ENCODE measurements around the gene IL12B.
A peak's percentile ranks its signal among the peaks of the same experiment; 100 is the strongest.
"Not testable (repeated sequence)": the region's sequence is repeated elsewhere in the genome, so short reads cannot be mapped to it uniquely, and the experiment has no call there.

IL12B gene

GRCh38 chr5:159330131-159330800 lies at the start of gene IL12B:
TSS of gene IL12B (minus strand) at chr5:159330487. CDS start at chr5:159326782, 3,705 bp downstream.
- DNase-seq (ENCODE audit: low spot score): no peak

GRCh38 chr5:159377653-159378052 lies 47.4 kb upstream of the IL12B start:
- no peak for DNase-seq (ENCODE audit: low spot score)

GRCh38 chr5:159367866-159368265 lies 37.6 kb upstream of the IL12B start:
- not testable (repeated sequence) for DNase-seq (ENCODE audit: low spot score)

- not testable (repeated sequence) for DNase-seq (ENCODE audit: low spot score)
These were observed 36.5 kb upstream of the IL12B start for GRCh38 chr5:159366776-159367175.

- DNase-seq (ENCODE audit: low spot score): peak; percentile 52
These were observed 31.9 kb upstream of the IL12B start for GRCh38 chr5:159362220-159362619.

GRCh38 chr5:159359871-159360270 lies 29.6 kb upstream of the IL12B start:
- DNase-seq (ENCODE audit: low spot score): not testable (repeated sequence)

GRCh38 chr5:159359408-159359807 lies 29.1 kb upstream of the IL12B start:
- DNase-seq (ENCODE audit: low spot score): no peak

GRCh38 chr5:159353661-159354252 lies 23.5 kb upstream of the IL12B start:
- DNase-seq (ENCODE audit: low spot score): no peak

- not testable (repeated sequence) for DNase-seq (ENCODE audit: low spot score)
These were observed 20.4 kb upstream of the IL12B start for GRCh38 chr5:159350644-159351043.

- DNase-seq (ENCODE audit: low spot score): not testable (repeated sequence)
These were observed 19.9 kb upstream of the IL12B start for GRCh38 chr5:159350216-159350615.

GRCh38 chr5:159345861-159346260 lies 15.6 kb upstream of the IL12B start:
- no peak for DNase-seq (ENCODE audit: low spot score)

- DNase-seq (ENCODE audit: low spot score): peak; percentile 66
These were observed 15.0 kb upstream of the IL12B start for GRCh38 chr5:159345336-159345735.

GRCh38 chr5:159343295-159344094 lies 13.2 kb upstream of the IL12B start:
- no peak for DNase-seq (ENCODE audit: low spot score)

- no peak for DNase-seq (ENCODE audit: low spot score)
These were observed 12.6 kb upstream of the IL12B start for GRCh38 chr5:159342840-159343239.

GRCh38 chr5:159341906-159342310 lies 11.6 kb upstream of the IL12B start:
- DNase-seq (ENCODE audit: low spot score): peak; percentile 62

- no peak for DNase-seq (ENCODE audit: low spot score)
These were observed 10.9 kb upstream of the IL12B start for GRCh38 chr5:159341145-159341544.

- no peak for DNase-seq (ENCODE audit: low spot score)
These were observed 10.2 kb upstream of the IL12B start for GRCh38 chr5:159340511-159340910.

- DNase-seq (ENCODE audit: low spot score): no peak
These were observed 9.2 kb upstream of the IL12B start for GRCh38 chr5:159339460-159339859.

- DNase-seq (ENCODE audit: low spot score): no peak
These were observed 7.8 kb upstream of the IL12B start for GRCh38 chr5:159338118-159338517.

GRCh38 chr5:159337016-159337955 lies 7.0 kb upstream of the IL12B start:
- no peak for DNase-seq (ENCODE audit: low spot score)

GRCh38 chr5:159336586-159336985 lies 6.3 kb upstream of the IL12B start:
- no peak for DNase-seq (ENCODE audit: low spot score)

GRCh38 chr5:159333545-159333925 lies 3.2 kb upstream of the IL12B start:
- DNase-seq (ENCODE audit: low spot score): no peak

Data from Ammon's horn (tissue), 1 donor.